Activated naive CD4-positive, alpha-beta T cell treated with anti-CD3 and anti-CD28 coated beads, Interleukin-2, amount 10 ng/mL, durations not matched to agents 7 days and 5 days (primary cell): Measurements from ENCODE around the gene KLC4.

Experiments
- CTCF ChIA-PET: fragments of 350-600 bp; sonication (Branson Sonifier 250); formaldehyde crosslinking; loops from one replicate; lab custom pipeline; 2021; ENCODE audit warnings: antibody characterized with exemption; lab: Charles Lee
- DNase-seq: peaks from one replicate; pipeline ENCODE4 v3.0.0-alpha.2; 2020
- H3K27ac Mint-ChIP-seq: one replicate; pipeline ENCODE4 v1.8.0; 2021; ENCODE audit warnings: mild to moderate bottlenecking, moderate library complexity, mixed read lengths
- H3K27me3 Mint-ChIP-seq: one replicate; pipeline ENCODE4 v1.8.0; 2021; ENCODE audit warnings: mild to moderate bottlenecking, mixed read lengths
- H3K36me3 Mint-ChIP-seq: one replicate; pipeline ENCODE4 v1.8.0; 2021; ENCODE audit warnings: mixed read lengths
- H3K4me1 Mint-ChIP-seq: one replicate; pipeline ENCODE4 v1.8.0; 2021; ENCODE audit warnings: mixed read lengths
- H3K4me3 Mint-ChIP-seq: one replicate; pipeline ENCODE4 v1.8.0; 2021; ENCODE audit warnings: mild to moderate bottlenecking, moderate library complexity, mixed read lengths
- H3K9me3 Mint-ChIP-seq: one replicate; pipeline ENCODE4 v1.8.0; 2021; ENCODE audit warnings: mixed read lengths

Gene KLC4

DNA sequence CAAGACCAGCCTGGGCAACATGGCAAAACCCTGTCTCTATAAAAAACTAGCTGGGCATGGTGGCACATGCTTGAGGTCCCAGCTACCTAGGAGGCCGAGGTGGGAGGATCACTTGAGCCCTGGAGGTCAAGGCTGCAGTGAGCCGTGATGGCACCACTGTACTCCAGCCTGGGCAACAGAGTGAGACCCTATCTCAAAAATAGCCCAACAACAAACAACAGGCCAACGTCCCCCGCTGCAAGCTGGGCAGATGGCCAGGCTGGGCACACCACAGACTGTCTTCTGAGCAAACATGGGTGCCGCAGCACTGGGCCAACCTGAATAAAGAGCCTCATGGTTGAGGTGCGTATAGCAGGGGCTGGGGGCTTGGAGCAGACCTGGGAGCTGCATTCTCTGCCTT is 65.0 kb downstream of the KLC4 start:
- Mint-ChIP-seq H3K27ac (no peak overlapping the region), H3K9me3 (no peaks in the 10 kb centered on the region), H3K4me1 (no peaks in the 10 kb centered on the region), H3K36me3 (no peaks in the 10 kb centered on the region), H3K4me3 (no peak overlapping the region), H3K27me3 (peaks cover 15% of the 10 kb centered on the region)
- DNase-seq: no peak
- CTCF ChIA-PET: no interaction called here
